NCI-H1092 (cell line): ENCODE measurements around the gene ATP1A3.

Experiments
- DNase-seq: peaks from one replicate; lab custom pipeline; 2025; lab: John Stamatoyannopoulos, UW

The ATP1A3 gene

DNA sequence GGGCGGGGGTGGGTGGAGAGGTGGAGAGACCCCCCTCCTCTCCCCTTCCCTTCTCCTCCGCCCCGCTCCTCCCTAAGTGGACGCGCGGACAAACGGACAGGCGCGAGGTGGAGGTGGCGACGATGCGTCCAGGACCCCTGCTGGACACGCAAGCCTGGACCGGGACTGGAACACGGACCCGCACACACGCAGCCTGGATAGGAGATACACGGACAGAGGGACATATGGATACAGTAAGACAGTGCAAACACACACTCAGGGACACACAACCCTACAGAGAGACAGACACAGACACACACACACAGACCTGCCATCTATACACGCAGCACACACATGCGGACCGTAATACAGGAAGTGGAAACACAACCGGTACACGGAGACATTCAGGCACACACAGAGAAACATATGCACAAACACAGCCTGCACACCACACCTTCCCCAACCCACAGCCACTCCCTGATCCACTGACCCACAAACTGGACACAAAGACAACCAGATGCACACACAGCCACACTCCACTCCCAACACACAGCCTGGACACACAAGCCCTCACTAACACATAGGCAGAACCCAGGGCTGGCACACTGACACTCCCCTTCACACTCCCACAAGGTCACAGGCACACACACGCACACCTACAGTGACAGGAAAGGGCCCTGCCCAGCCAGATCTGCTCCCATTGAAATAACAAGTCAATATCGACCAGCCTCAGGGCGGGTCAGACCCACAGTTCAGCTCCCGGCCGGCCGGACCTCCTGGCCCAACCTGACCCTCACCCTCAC lies 65.1 kb downstream of the ATP1A3 start:
- DNase-seq: no peak

DNA sequence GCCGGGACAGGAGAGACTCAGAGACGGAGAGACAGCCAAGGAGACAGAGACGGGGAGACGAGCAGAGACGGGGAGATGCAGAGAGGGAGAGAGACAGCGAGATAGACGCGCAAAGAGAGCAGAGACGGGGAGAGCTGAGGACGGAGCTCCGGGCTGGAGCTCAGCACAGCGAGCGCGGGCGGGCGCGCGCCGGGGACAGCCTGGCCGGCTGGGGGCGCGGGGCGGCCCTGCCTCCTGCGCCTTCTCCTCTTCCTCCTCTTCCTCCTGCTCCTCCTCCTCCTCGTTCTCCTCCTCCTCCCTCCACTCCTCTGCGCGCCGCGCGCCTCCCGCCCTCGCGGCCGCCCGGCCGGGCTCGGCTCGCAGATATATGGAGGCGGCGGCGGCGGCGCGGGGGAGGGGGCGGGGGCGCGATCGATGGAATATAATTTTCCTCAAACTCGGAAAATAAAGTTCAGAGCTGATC lies 65.8 kb downstream of the ATP1A3 start, which contains the start of gene ERFL:
ERFL (minus strand) TSS at position 229 of the 463 bp plus-strand sequence. CDS start 15,530 bp downstream, outside the sequence.
- no peak for DNase-seq

- DNase-seq: no peak
These were observed 66.4 kb downstream of the ATP1A3 start for GRCh38 chr19:41927497-41928192.

- DNase-seq: no peak
These were observed 67.1 kb downstream of the ATP1A3 start for GRCh38 chr19:41926763-41927496.

GRCh38 chr19:41926028-41926762 lies 67.8 kb downstream of the ATP1A3 start:
- no peak for DNase-seq

DNA sequence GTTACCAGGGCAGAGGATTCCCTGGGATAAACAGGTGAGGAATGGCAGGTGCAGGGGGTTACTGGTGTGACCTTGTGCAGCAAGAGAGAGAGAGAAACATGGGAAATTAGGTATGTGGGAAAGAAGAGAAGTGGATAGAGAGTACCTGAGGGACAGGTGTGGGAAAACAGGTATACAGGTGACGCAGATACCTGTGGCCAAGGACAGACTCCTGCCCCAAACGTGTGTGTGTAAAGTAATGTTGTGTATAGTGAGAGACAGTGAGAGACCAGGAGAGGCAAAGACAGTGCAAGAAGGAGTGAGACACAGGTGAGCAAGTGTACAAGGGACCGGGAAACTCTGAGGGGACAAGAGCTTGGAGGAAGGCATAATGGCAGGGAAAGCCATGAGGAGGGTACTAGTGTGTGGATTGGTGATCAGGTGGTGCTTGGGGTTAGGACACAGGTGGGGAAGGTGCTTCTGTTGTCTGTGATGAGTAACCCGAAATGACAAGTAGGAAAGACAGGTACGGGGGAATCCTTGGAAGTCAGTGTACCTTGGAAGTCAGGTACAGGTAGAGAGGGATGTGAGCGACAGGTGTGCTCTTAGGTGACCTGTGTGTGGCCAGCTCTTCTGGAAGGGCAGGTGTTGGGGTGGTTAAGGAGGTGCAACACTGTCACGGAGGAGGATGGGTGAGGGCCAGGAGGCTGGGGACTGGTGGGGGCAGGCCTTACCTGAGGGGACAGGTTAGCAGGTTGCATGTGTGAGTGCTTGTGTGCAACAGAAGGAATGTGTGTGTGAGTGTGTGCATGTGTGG lies 68.6 kb downstream of the ATP1A3 start:
- no peak for DNase-seq

DNA sequence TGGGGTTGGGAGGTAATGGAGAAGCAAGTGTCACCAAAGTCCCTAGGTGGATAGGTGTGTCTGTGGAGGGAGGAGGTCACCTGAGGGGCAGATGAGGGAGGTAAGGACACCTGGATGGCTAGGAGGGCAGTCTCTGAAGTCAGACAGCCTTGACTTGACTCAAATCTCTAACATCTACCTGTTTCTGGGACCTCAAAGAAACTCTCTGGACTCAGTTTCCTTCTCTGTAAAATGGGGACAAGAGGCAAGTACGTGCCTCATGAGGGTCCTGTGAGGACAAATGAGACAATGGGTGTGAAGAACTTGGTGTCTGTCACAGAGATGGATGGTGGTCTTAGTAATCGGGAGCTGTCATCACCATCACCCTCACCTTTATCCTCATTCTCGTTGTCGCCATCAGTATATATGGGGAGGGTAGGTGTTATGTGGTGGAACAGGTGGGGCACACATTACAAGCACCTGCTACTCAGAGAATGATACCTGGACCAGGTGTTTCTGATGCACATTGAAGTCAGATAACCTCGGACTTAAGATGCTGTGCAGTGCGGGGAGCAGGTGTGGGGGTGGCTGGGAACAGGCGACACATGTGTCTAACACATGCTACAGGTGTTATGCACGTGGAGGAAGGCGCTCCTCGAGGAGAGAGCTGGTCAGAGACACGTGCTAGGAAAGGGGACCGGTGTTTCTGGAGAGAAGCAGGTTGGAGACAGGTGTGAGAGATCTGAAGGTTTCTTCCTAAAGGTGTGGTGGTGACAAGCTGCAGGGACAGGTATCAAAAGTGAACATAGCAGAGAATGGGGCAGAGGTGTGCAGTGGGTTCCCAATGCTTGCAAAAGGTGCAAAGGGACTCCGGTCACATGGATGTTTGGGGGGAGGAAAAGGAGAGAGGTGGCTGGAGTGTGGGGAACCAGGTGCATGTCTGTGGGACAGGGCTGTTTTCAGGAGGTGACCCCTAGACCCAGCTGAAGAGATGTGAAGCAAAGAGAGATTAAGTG lies 69.6 kb downstream of the ATP1A3 start:
- DNase-seq: no peak

DNA sequence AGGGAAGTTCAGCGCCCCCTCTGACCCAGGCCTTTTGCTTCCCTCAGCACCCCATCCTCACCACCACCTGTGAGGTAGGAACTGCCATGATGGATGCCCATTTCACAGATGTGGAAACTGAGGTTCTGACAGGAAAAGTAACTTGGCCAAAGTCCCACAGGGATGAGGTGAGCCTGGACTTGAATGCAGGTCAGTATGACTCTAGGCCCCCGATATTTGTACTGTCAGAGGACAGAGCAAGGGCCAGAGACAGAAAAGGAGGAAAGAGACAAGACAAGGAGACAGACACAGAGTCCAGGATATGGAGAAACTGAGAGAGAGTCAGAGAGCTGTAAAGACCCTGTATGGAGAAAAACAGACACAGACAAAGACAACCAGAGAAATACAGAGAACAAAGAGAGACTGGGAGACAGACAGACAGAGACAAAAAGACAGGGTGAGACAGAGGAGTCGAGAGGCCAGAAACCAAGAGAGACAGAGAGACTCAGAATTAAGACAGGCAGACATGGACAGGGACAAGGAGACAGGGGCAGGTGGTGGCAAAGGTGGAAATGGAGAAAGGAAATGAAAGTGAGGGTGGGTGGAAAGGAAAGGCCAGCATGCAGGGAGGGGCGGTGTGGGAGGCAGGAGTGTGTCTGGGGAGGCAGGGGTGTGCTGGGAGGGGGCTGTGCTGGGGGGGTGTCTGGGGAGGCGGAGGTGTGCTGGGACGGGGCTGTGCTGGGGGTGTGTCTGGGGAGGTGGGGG lies 70.8 kb downstream of the ATP1A3 start:
- DNase-seq: no peak

DNA sequence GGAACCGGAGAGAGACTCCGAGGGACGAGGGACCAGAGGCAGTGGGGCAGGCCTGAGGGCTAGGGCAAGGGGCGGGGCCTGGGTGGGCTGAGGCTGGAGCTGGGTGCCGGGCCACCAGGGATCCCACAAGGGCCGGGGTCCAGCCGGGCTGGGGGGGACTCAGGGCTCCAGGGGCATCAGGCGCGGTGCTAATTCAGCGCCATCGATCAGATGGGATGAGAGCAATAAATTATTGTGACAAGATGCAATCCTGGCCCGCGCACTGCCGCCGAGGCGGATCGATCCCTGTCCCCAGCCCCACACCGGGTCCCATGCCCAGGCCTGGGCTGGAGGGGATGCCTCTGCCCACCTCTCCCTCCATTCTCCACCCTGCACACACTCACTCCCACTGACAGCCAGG lies 71.4 kb downstream of the ATP1A3 start:
- DNase-seq: no peak

GRCh38 chr19:41921577-41922576 lies 72.2 kb downstream of the ATP1A3 start:
- no peak for DNase-seq

DNA sequence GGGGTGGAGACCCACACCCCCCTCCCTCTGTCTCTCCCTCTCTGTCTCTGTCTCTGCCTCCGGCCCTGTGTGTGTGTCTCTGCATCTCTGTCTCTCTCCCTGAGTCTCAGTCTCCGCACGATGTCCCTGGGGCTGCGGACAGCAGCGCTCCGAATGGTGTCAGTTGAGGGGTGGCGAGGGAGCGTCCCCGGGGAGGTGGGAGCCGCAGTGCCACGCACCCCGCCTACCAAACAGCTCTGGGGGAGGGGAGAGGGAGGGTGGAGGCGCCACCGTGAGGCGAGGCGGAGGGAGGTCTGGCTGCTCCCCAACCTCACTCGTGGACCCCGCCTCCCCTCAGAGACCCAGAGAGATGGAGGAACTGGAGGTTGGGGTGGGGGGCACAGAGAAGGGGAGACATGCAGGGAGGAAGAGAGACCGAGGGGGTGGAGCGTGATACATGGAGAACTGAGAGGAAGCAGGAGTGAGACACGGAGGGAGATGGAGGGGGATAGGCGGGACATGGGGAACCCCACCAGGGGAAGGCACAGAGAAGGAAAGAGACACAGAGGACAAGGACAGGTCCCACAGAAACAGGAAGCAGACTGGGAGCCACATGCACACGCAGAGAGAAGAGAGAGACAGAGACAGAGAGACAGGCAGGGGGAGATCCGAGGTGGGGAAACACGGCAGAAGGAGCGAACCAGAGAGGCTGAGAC lies 73.0 kb downstream of the ATP1A3 start:
- no peak for DNase-seq

DNA sequence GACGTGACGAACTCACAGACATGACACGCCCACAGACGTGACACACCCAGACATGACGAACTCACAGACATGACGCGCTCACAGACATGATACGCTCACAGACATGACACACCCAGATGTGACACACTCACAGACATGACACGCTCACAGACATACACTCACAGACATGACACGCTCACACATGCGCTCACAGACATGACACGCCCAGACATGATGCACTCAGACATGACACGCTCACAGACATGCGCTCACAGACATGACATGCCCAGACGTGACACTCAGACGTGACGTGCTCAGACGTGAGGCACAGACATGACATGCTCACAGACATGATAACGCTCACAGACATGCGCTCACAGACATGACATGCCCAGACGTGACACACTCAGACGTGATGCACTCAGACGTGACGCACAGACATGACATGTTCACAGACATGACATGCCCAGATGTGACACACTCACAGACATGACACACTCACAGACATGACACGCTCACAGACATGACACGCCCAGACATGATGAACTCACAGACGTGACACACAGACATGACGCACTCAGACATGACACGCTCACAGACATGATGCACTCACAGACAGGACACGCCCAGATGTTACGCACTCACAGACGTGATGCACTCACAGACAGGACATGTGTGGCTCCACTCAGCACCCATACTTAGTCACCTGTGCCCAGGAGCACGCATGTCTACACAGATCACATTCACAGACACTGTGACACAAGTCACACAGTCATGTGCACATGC lies 73.9 kb downstream of the ATP1A3 start:
- DNase-seq: no peak

GRCh38 chr19:41918653-41919244 lies 75.3 kb downstream of the ATP1A3 start:
- no peak for DNase-seq

DNA sequence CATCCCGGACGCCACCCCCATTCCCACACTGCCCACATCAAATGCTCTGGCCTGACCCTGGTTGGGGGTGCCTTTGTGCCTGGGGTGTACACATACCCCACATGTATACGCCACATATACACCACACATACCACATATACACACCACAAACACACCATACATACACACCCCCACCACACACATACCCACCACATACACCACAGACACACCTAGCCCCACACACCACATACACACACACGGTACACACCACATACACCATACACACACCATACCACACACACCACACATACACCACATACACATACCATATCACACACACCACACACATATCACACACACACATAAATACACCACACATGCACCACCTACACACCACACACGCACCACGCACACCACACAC lies 75.9 kb downstream of the ATP1A3 start:
- no peak for DNase-seq

GRCh38 chr19:41917676-41918075 lies 76.4 kb downstream of the ATP1A3 start:
- DNase-seq: no peak
